GM20431 (cell line): ENCODE data around the gene ARL4C.
"Not testable (repeated sequence)": the region's sequence is repeated elsewhere in the genome, so short reads cannot be mapped to it uniquely, and the experiment has no call there.

ENCODE experiments used
- in situ Hi-C: fragments of 300-500 bp; cut with MseI, MboI; formaldehyde crosslinking; loops from one replicate; pipeline ENCODE4 v1.15.0; 2020; ENCODE audit warnings: low sequenced_read_pairs; ENCODE audit not compliant: unreplicated experiment

ARL4C gene

GRCh38 chr2:234481301-234481700 is 15.6 kb downstream of the ARL4C start:
- in situ Hi-C loops = loop anchor here (25.0 kb wide), 1 partner anchor 194 kb away; no protein-coding TSS in a partner anchor

GRCh38 chr2:234480337-234480736 is 16.5 kb downstream of the ARL4C start:
- in situ Hi-C loops = loop anchor here (25.0 kb wide), 1 partner anchor 193 kb away; no protein-coding TSS in a partner anchor

- in situ Hi-C loops = loop anchor here (25.0 kb wide), 1 partner anchor 192 kb away; no protein-coding TSS in a partner anchor
Measured at GRCh38 chr2:234479465-234479864, 17.4 kb downstream of the ARL4C start.

GRCh38 chr2:234478121-234478858 is 18.6 kb downstream of the ARL4C start:
- in situ Hi-C loops = loop anchor here (25.0 kb wide), 1 partner anchor 191 kb away; no protein-coding TSS in a partner anchor

GRCh38 chr2:234476766-234477165 is 20.1 kb downstream of the ARL4C start:
- in situ Hi-C loops = loop anchor here (25.0 kb wide), 1 partner anchor 189 kb away; no protein-coding TSS in a partner anchor

- in situ Hi-C loops = loop anchor here (25.0 kb wide), 1 partner anchor 187 kb away; no protein-coding TSS in a partner anchor
Measured at GRCh38 chr2:234474654-234475053, 22.2 kb downstream of the ARL4C start.

GRCh38 chr2:234472155-234472554 is 24.7 kb downstream of the ARL4C start:
- in situ Hi-C loops = no loop called here

GRCh38 chr2:234469972-234470371 is 26.9 kb downstream of the ARL4C start:
- in situ Hi-C loops = no loop called here

GRCh38 chr2:234469251-234469845 is 27.5 kb downstream of the ARL4C start:
- in situ Hi-C loops = no loop called here

GRCh38 chr2:234468503-234468902 is 28.4 kb downstream of the ARL4C start:
- in situ Hi-C loops = no loop called here

GRCh38 chr2:234467289-234467688 is 29.6 kb downstream of the ARL4C start:
- in situ Hi-C loops = no loop called here

GRCh38 chr2:234464291-234464645 is 32.6 kb downstream of the ARL4C start:
- in situ Hi-C loops = no loop called here

GRCh38 chr2:234463626-234464290 is 33.1 kb downstream of the ARL4C start:
- in situ Hi-C loops = no loop called here

- in situ Hi-C loops = no loop called here
Measured at GRCh38 chr2:234462218-234462992, 34.5 kb downstream of the ARL4C start.

GRCh38 chr2:234459401-234460009 is 37.4 kb downstream of the ARL4C start:
- in situ Hi-C loops = no loop called here

- in situ Hi-C loops = no loop called here
Measured at GRCh38 chr2:234458466-234458865, 38.4 kb downstream of the ARL4C start.

GRCh38 chr2:234457421-234457820 is 39.5 kb downstream of the ARL4C start:
- in situ Hi-C loops = no loop called here

GRCh38 chr2:234455246-234455645 is 41.6 kb downstream of the ARL4C start:
- in situ Hi-C loops = not testable (repeated sequence)

GRCh38 chr2:234454433-234454832 is 42.4 kb downstream of the ARL4C start:
- in situ Hi-C loops = no loop called here

GRCh38 chr2:234453216-234453615 is 43.7 kb downstream of the ARL4C start:
- in situ Hi-C loops = no loop called here
